Ammon's horn (tissue), 1 donor: Measurements from ENCODE around the gene LY9.
A peak's percentile ranks its signal among the peaks of the same experiment; 100 is the strongest.

Source experiments
- DNase-seq: peaks from one replicate; pipeline ENCODE4 v3.0.0-alpha.2; 2016; ENCODE audit warnings: low spot score

Gene LY9

GRCh38 chr1:160836981-160837557 lies 41.1 kb downstream of the LY9 start:
- no peak for DNase-seq

- peak; percentile 56 for DNase-seq
Observed at GRCh38 chr1:160837558-160838205, 41.7 kb downstream of the LY9 start.

- DNase-seq: no peak
Observed at GRCh38 chr1:160838888-160839287, 42.9 kb downstream of the LY9 start.

- DNase-seq: no peak
Observed at GRCh38 chr1:160839746-160840145, 43.8 kb downstream of the LY9 start.

- no peak for DNase-seq
Observed at GRCh38 chr1:160841079-160841478, 45.1 kb downstream of the LY9 start.

GRCh38 chr1:160844447-160845232 lies 48.7 kb downstream of the LY9 start:
- DNase-seq: no peak

- DNase-seq: no peak
Observed at GRCh38 chr1:160846281-160846680, 50.3 kb downstream of the LY9 start.

GRCh38 chr1:160850541-160850940 lies 54.6 kb downstream of the LY9 start:
- no peak for DNase-seq

GRCh38 chr1:160850993-160851392 lies 55.0 kb downstream of the LY9 start:
- no peak for DNase-seq

- no peak for DNase-seq
Observed at GRCh38 chr1:160853014-160853413, 57.0 kb downstream of the LY9 start.

GRCh38 chr1:160853754-160854153 lies 57.8 kb downstream of the LY9 start:
- DNase-seq: no peak

GRCh38 chr1:160855181-160855981 lies 59.4 kb downstream of the LY9 start:
- DNase-seq: no peak

GRCh38 chr1:160858097-160858496 lies 62.1 kb downstream of the LY9 start:
- no peak for DNase-seq

GRCh38 chr1:160858507-160858906 lies 62.5 kb downstream of the LY9 start:
- no peak for DNase-seq

- no peak for DNase-seq
Observed at GRCh38 chr1:160859166-160859565, 63.2 kb downstream of the LY9 start.

- no peak for DNase-seq
Observed at GRCh38 chr1:160860840-160861505, 65.0 kb downstream of the LY9 start.

- peak; percentile 63 for DNase-seq
Observed at GRCh38 chr1:160862203-160863060, 66.5 kb downstream of the LY9 start, which contains the start of gene CD244. Gene CD244, minus strand, starts transcription at chr1:160862887. Its CDS starts 210 bp downstream, at chr1:160862677.

GRCh38 chr1:160863061-160863773 lies 67.2 kb downstream of the LY9 start:
- DNase-seq: no peak

- peak; percentile 54 for DNase-seq
Observed at GRCh38 chr1:160863774-160864131, 67.8 kb downstream of the LY9 start.

- DNase-seq: no peak
Observed at GRCh38 chr1:160864173-160864572, 68.2 kb downstream of the LY9 start.
